Measurements from ENCODE around the gene PHACTR3.

PHACTR3 gene

GRCh38 chr20:59740621-59741020 is 136.3 kb downstream of the PHACTR3 start:
- DNase-seq: no peak

DNA sequence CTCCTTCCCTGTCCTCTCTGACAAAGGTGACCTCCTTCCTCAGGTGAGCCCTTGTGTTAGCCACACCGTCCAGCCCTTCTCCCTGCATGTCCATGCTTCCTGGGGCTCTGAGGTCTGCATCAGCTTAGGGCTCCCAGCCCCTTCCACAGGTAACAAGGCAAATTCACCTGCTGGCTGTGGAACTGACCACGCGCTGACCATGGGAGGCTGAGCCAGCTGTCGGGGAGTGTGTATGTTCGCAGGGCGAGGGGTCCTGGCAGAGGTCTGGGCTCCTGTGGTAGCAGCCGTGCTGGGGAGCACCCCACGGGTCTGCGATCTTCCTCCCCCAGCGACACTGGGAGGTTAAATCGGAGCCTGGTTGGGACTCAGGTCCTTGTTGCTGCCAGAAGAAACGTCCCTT is 136.7 kb downstream of the PHACTR3 start:
- no peak for DNase-seq

GRCh38 chr20:59742351-59743095 is 138.2 kb downstream of the PHACTR3 start:
- no peak for DNase-seq

- DNase-seq: no peak
Observed at GRCh38 chr20:59743308-59743707, 139.0 kb downstream of the PHACTR3 start.

DNA sequence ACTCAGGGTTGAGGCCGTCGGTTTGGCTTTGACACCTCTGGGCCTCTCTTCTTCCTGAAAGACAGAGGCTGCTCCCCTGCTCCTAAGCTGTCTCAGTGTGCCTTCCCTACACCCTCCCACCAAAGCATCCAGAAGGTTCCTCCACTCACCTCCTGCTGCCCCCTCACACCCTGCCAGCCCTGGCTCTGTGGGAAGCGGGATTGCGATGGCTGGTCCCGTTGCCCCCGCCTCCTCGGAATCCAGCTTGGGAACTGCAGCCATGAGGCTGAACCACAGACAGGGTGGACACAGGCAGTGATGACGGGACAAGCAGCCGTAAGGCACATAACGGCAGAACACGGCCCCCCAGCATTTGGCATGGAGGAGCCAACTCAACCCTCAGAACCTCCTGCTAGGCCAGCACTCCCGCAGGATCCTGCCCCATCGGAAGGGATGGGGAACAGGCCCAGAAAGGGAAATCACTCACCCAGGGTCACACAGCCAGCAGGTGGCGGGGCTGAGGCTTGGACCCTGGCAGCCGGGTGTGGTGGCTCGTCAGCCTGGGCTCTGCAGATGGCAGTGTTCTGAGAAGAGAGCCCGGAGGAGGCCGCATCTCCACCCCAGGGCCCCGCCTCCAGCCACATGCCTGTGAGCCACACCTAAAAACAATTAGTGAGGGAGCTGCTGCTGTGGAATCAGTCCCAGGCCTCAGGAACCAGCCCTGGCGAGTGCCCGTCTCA is 139.6 kb downstream of the PHACTR3 start:
- DNase-seq: peak; percentile 53

DNA sequence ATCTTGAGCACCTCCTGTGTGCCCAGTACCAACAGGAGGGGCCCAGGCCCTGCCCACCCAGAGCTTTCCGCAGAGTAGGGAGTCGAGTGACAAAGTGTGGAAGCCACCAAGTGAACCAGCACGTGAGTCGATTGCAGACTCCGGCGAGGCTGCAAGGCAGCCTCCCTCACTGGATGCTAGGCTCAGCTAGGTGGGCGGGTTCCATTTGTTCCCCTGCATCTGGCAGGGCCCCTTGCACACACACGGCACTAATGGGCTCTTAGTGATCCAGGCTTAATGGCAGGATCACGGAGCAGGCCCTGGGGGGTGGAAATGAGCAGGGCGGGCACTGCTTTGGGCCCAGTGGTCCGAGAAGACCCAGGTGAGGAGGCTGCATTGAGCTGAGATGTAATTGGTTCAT is 140.4 kb downstream of the PHACTR3 start:
- DNase-seq: no peak

- no peak for DNase-seq
Observed at GRCh38 chr20:59745201-59745600, 140.9 kb downstream of the PHACTR3 start.

DNA sequence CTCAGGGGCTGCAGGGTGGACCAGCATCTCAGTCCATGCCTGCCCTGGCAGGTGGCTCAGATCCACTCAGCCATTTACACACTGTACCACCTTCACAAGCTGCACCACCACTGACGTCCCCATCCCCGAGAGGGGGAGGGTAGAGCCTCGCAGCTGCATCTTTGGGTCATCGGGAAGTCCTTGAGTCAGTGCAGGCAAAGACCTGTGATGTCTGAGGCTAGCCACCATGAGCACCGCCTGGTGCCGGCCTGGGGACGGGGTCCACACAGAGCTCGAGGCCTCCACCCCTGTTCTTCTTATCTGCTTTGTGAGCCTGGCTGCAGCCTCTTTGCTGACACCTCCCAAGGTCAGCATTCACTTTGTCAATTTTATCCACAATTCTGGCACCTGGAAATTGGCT is 141.4 kb downstream of the PHACTR3 start:
- no peak for DNase-seq

- DNase-seq: no peak
Observed at GRCh38 chr20:59746155-59746554, 141.8 kb downstream of the PHACTR3 start.

DNA sequence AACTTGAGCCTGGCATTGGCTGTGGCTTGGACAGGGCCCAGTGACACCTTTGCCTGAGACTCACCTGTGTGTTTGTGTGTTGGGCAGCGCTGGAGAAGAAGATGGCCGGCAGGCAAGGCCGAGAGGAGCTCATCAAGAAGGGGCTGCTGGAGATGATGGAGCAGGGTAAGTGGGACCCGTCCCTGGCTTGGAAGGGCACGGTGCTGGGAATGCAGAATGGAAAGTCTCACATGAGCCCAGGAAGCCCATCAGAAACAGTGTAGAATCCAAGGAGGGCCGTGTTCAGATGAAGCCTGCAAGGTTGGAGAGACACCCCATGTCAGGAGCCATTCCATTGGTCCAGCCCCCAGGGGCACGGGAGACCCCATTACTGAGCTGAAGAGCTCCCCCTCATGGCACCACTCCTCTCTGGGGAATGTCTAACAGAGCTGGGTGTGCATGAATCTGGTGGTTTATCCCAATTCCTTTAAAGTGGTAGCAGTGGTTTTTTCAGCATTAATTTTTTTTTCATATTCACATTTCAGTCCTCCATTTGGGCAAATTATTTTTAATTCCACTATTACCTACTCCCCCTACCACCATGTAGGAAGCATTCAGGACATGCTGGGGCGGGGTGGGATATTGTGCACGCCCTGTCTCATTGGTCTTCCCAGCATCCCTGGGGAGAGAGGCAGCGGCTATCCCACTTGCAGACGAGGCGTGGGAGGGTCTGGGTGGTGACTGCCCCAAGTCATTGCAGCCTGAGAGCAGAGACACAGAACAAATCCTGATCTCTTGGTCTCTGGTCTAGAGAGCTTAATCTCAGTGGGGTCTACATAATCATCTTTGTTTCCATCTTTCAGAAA is 143.6 kb downstream of the PHACTR3 start:
- no peak for DNase-seq

- no peak for DNase-seq
Observed at GRCh38 chr20:59748619-59749191, 144.4 kb downstream of the PHACTR3 start.

- DNase-seq: no peak
Observed at GRCh38 chr20:59749301-59749700, 145.0 kb downstream of the PHACTR3 start.

- DNase-seq: no peak
Observed at GRCh38 chr20:59750209-59750840, 146.0 kb downstream of the PHACTR3 start.

DNA sequence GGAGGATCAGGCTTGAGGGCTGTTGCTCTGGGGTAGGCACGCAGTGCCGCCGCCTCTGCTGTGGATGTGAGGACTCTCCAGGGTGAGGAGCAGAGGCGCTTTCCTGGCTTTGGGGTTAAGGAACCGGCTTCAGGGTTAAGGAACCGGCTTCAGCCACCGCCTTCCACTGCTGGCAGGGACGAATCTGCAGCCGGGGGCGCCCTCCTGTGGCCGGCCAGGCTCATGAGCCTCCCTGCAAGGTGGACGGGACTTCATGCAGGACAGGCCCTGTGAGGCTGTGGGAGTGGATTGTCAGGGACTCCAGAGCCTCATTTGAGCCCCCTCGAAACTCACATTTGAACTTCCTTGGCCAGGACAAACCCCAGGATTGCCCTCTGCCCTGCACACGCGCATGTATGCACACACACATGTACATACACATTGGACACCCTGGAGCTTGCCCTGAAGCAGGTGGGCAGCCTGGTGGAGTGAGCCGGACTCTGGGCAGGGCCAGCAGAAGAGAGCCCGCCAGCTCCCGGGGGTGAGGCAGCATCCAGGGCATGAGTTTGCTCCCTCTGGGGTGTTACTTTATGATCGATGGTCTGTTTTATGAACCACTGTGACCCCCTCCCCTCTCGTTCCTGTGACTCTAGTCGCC is 146.9 kb downstream of the PHACTR3 start:
- DNase-seq: peak; percentile 27

DNA sequence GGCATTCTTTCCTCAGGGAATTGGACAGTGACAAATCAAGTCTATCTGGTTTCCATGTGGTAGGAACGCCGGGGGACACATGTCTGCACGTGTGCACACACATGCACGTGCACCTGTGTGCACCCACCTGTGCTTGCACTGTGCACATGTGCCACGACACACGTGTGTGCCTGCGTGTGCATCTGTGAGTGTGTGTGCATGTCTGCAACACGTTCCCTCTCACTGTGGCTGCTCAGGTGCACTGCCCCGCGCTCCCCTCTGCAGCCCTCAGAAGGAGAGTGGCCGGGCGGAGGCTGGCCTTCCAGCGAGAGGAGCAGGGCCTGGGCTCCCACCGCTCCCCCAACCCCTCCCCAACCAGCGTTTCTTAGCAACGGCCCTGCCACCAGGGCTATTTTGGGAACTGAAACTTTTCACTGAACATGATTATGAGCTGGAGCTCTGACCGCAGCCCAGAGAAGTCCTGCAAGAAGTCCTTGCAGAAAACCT is 147.8 kb downstream of the PHACTR3 start:
- no peak for DNase-seq

- no peak for DNase-seq
Observed at GRCh38 chr20:59752704-59753460, 148.5 kb downstream of the PHACTR3 start.

GRCh38 chr20:59753836-59754235 is 149.5 kb downstream of the PHACTR3 start:
- no peak for DNase-seq

DNA sequence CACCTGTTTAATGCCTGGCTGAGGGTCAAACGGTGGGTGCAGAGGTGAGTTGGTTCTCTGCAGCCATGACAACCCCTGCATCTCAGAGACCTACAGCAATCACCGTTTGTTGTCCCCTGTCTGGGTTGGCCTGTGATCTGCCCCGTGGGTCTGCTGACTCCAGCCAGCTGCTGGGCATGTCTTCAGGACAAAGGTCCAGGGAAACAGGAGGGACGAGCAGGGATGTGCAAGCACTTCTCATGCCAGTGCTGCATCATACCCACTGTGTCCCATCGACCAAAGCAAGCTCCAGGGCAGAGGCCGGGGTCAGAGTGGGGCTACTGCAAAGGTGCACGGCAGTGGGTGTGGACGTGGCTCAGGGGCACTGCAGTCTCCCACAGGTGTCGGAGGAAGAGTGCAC is 150.2 kb downstream of the PHACTR3 start:
- DNase-seq: no peak

- DNase-seq: no peak
Observed at GRCh38 chr20:59756241-59756640, 151.9 kb downstream of the PHACTR3 start.

- DNase-seq: no peak
Observed at GRCh38 chr20:59764037-59764436, 159.7 kb downstream of the PHACTR3 start.

DNA sequence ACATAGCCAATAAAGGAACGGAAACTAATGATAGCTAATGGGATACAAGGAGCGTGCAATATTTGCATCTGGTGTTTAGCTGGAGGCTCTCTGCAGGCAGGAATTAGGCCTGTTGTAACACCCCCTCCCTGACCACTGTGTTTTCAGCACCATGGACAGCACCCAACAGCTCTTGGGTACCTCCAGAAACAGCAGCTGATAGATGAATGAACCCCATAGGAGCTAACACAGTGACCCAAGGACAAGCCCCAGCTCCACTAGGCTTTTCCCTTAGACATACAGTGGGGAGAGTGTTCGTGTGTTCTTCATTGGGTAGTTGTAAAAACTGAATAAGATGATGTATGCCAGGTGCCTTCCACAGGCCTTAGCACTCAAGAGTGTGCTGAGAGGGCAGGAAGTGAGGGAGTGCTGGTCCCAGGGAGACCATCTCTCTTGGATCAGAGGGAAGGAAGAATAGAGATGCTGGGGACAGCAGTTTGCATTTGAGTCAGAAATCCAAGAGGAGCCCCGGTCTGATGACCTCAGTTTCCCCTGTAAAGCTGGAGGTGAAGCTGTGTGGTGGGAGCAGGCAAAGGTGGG is 161.3 kb downstream of the PHACTR3 start:
- no peak for DNase-seq
